Measurements from ENCODE around the gene MME.

MME gene

GRCh38 chr3:155083313-155083905 lies 3.3 kb downstream of the MME start:
- Histone ChIP-seq H3K4me1 (ENCODE audit: insufficient read depth, insufficient read length) (no peaks in the 10 kb centered on the region), H3K36me3 (ENCODE audit: insufficient read depth, insufficient read length, low read length) (no peaks in the 10 kb centered on the region), H3K4me3 (ENCODE audit: insufficient read length, low read depth) (no peak overlapping the region), H3K27me3 (ENCODE audit: insufficient read depth, insufficient read length) (peaks cover 8% of the 10 kb centered on the region), H3K9ac (ENCODE audit: insufficient read length, low read depth) (no peak overlapping the region), H3K9me3 (ENCODE audit: insufficient read depth, low read length) (no peaks in the 10 kb centered on the region)
- DNase-seq (ENCODE audit: low read depth, low spot score) = no peak
- no peak for TF ChIP-seq YY1 (IDR thresholded peaks at IDR 0.05; ENCODE audit: insufficient read depth, insufficient read length)
- TF ChIP-seq ZNF274 (IDR thresholded peaks at IDR 0.05; ENCODE audit: low read depth, low read length) = no peak

- peaks cover 4% of the 10 kb centered on the region for H3K27me3 ChIP-seq (ENCODE audit: insufficient read depth, insufficient read length)
- DNase-seq (ENCODE audit: low read depth, low spot score) = no peak
- TF ChIP-seq ZNF274 (IDR thresholded peaks at IDR 0.05; ENCODE audit: low read depth, low read length) (no peak), SUZ12 (IDR thresholded peaks at IDR 0.05; ENCODE audit: extremely low read depth, insufficient read depth, insufficient read length) (no peak), YY1 (IDR thresholded peaks at IDR 0.05; ENCODE audit: insufficient read depth, insufficient read length) (no peak)
- H3K9ac ChIP-seq (ENCODE audit: insufficient read length, low read depth) = no peak overlapping the region
- H3K4me3 ChIP-seq (ENCODE audit: insufficient read length, low read depth) = no peak overlapping the region
- H3K4me1 ChIP-seq (ENCODE audit: insufficient read depth, insufficient read length) = no peaks in the 10 kb centered on the region
- no peaks in the 10 kb centered on the region for H3K36me3 ChIP-seq (ENCODE audit: insufficient read depth, insufficient read length, low read length)
- no peaks in the 10 kb centered on the region for H3K9me3 ChIP-seq (ENCODE audit: insufficient read depth, low read length)
These were observed 4.4 kb downstream of the MME start for GRCh38 chr3:155084567-155084966.

GRCh38 chr3:155086051-155086450 lies 5.9 kb downstream of the MME start:
- H3K4me1 ChIP-seq (ENCODE audit: insufficient read depth, insufficient read length) = no peaks in the 10 kb centered on the region
- no peak for DNase-seq (ENCODE audit: low read depth, low spot score)
- TF ChIP-seq SUZ12 (IDR thresholded peaks at IDR 0.05; ENCODE audit: extremely low read depth, insufficient read depth, insufficient read length) (no peak), YY1 (IDR thresholded peaks at IDR 0.05; ENCODE audit: insufficient read depth, insufficient read length) (no peak), ZNF274 (IDR thresholded peaks at IDR 0.05; ENCODE audit: low read depth, low read length) (no peak)

GRCh38 chr3:155088706-155089345 lies 8.7 kb downstream of the MME start:
- no peaks in the 10 kb centered on the region for H3K27me3 ChIP-seq (ENCODE audit: insufficient read depth, insufficient read length)
- no peak for TF ChIP-seq ZNF274 (IDR thresholded peaks at IDR 0.05; ENCODE audit: low read depth, low read length)
- TF ChIP-seq SUZ12 (IDR thresholded peaks at IDR 0.05; ENCODE audit: extremely low read depth, insufficient read depth, insufficient read length) = no peak
- TF ChIP-seq YY1 (IDR thresholded peaks at IDR 0.05; ENCODE audit: insufficient read depth, insufficient read length) = no peak
- no peak for DNase-seq (ENCODE audit: low read depth, low spot score)
- no peaks in the 10 kb centered on the region for H3K4me1 ChIP-seq (ENCODE audit: insufficient read depth, insufficient read length)
- H3K9ac ChIP-seq (ENCODE audit: insufficient read length, low read depth) = no peak overlapping the region
- H3K36me3 ChIP-seq (ENCODE audit: insufficient read depth, insufficient read length, low read length) = no peaks in the 10 kb centered on the region
- no peak overlapping the region for H3K4me3 ChIP-seq (ENCODE audit: insufficient read length, low read depth)
- H3K9me3 ChIP-seq (ENCODE audit: insufficient read depth, low read length) = no peaks in the 10 kb centered on the region

More at GRCh38 chr3:155086051-155086450, 5.9 kb downstream of the MME start:
- Histone ChIP-seq H3K9me3 (ENCODE audit: insufficient read depth, low read length) (no peaks in the 10 kb centered on the region), H3K36me3 (ENCODE audit: insufficient read depth, insufficient read length, low read length) (no peaks in the 10 kb centered on the region), H3K27me3 (ENCODE audit: insufficient read depth, insufficient read length) (no peaks in the 10 kb centered on the region), H3K9ac (ENCODE audit: insufficient read length, low read depth) (no peak overlapping the region), H3K4me3 (ENCODE audit: insufficient read length, low read depth) (no peak overlapping the region)

GRCh38 chr3:155089495-155089894 lies 9.4 kb downstream of the MME start:
- no peak for DNase-seq (ENCODE audit: low read depth, low spot score)
- Histone ChIP-seq H3K36me3 (ENCODE audit: insufficient read depth, insufficient read length, low read length) (no peaks in the 10 kb centered on the region), H3K27me3 (ENCODE audit: insufficient read depth, insufficient read length) (no peaks in the 10 kb centered on the region)

GRCh38 chr3:155093261-155093660 lies 13.1 kb downstream of the MME start:
- no peak for DNase-seq (ENCODE audit: low read depth, low spot score)
- Histone ChIP-seq H3K36me3 (ENCODE audit: insufficient read depth, insufficient read length, low read length) (no peaks in the 10 kb centered on the region), H3K27me3 (ENCODE audit: insufficient read depth, insufficient read length) (no peaks in the 10 kb centered on the region), H3K4me1 (ENCODE audit: insufficient read depth, insufficient read length) (no peaks in the 10 kb centered on the region), H3K9ac (ENCODE audit: insufficient read length, low read depth) (no peak overlapping the region), H3K9me3 (ENCODE audit: insufficient read depth, low read length) (no peaks in the 10 kb centered on the region), H3K4me3 (ENCODE audit: insufficient read length, low read depth) (no peak overlapping the region)
- TF ChIP-seq ZNF274 (IDR thresholded peaks at IDR 0.05; ENCODE audit: low read depth, low read length) (no peak), YY1 (IDR thresholded peaks at IDR 0.05; ENCODE audit: insufficient read depth, insufficient read length) (no peak), SUZ12 (IDR thresholded peaks at IDR 0.05; ENCODE audit: extremely low read depth, insufficient read depth, insufficient read length) (no peak)

More at GRCh38 chr3:155089495-155089894, 9.4 kb downstream of the MME start:
- Histone ChIP-seq H3K9me3 (ENCODE audit: insufficient read depth, low read length) (no peaks in the 10 kb centered on the region), H3K9ac (ENCODE audit: insufficient read length, low read depth) (no peak overlapping the region), H3K4me3 (ENCODE audit: insufficient read length, low read depth) (no peak overlapping the region), H3K4me1 (ENCODE audit: insufficient read depth, insufficient read length) (no peaks in the 10 kb centered on the region)
- TF ChIP-seq SUZ12 (IDR thresholded peaks at IDR 0.05; ENCODE audit: extremely low read depth, insufficient read depth, insufficient read length) (no peak), ZNF274 (IDR thresholded peaks at IDR 0.05; ENCODE audit: low read depth, low read length) (no peak), YY1 (IDR thresholded peaks at IDR 0.05; ENCODE audit: insufficient read depth, insufficient read length) (no peak)

- Histone ChIP-seq H3K27me3 (ENCODE audit: insufficient read depth, insufficient read length) (no peaks in the 10 kb centered on the region), H3K9me3 (ENCODE audit: insufficient read depth, low read length) (no peaks in the 10 kb centered on the region), H3K4me3 (ENCODE audit: insufficient read length, low read depth) (no peak overlapping the region), H3K36me3 (ENCODE audit: insufficient read depth, insufficient read length, low read length) (no peaks in the 10 kb centered on the region), H3K9ac (ENCODE audit: insufficient read length, low read depth) (no peak overlapping the region), H3K4me1 (ENCODE audit: insufficient read depth, insufficient read length) (no peaks in the 10 kb centered on the region)
- DNase-seq (ENCODE audit: low read depth, low spot score) = no peak
- no peak for TF ChIP-seq SUZ12 (IDR thresholded peaks at IDR 0.05; ENCODE audit: extremely low read depth, insufficient read depth, insufficient read length)
- TF ChIP-seq ZNF274 (IDR thresholded peaks at IDR 0.05; ENCODE audit: low read depth, low read length) = no peak
- no peak for TF ChIP-seq YY1 (IDR thresholded peaks at IDR 0.05; ENCODE audit: insufficient read depth, insufficient read length)
These were observed 16.3 kb downstream of the MME start for GRCh38 chr3:155096303-155097008.

All from NT2/D1 (cell line).